SU-DHL-6 (cell line): ENCODE data around the gene BCAS3.

Source experiments
- CTCF ChIP-seq: fragments of 200-600 bp; sonication (generic); IDR thresholded peaks from one replicate; pipeline ENCODE4 v1.5.1; 2017; ENCODE audit warnings: antibody characterized with exemption, mild to moderate bottlenecking, low read length, moderate library complexity; ENCODE audit not compliant: insufficient read depth, poor library complexity, severe bottlenecking
- EZH2phosphoT487 ChIP-seq: fragments of 200-600 bp; sonication (generic), shearing (Covaris generic); conservative IDR thresholded peaks from 2 replicates; pipeline ENCODE4 v1.6.1; 2018; ENCODE audit warnings: mild to moderate bottlenecking, antibody characterized with exemption, low read length, moderate library complexity, mixed read lengths

GRCh38 chr17:60888812-60889709, 211.4 kb downstream of the BCAS3 start:
- TF ChIP-seq CTCF, result no peak
- TF ChIP-seq EZH2phosphoT487, result no peak
